GM23248 (cell line): ENCODE results near the gene RASGRF1. TPM values are rescaled to one million over a fixed set of nuclear protein-coding genes. Genes with fewer than 3 reads are reported as not detected.

Experiments
- DNase-seq: peaks from one replicate; pipeline ENCODE4 v3.0.0-alpha.2; 2015
- H2AFZ ChIP-seq: fragments of 200-600 bp; sonication (generic); 2 replicates; pipeline ENCODE4 v1.6.1; 2016; ENCODE audit warnings: antibody characterized with exemption
- H3F3A ChIP-seq: fragments of 200-600 bp; sonication (generic); 2 replicates; pipeline ENCODE4 v1.6.1; 2016; ENCODE audit warnings: mild to moderate bottlenecking, antibody characterized with exemption, mixed run types; ENCODE audit not compliant: insufficient read depth
- H3K27ac ChIP-seq: fragments of 200-600 bp; sonication (generic); 2 replicates; pipeline ENCODE4 v1.5.1; 2016; ENCODE audit warnings: mild to moderate bottlenecking
- H3K27me3 ChIP-seq: fragments of 200-600 bp; sonication (generic); replicated peaks from 2 replicates; pipeline ENCODE4 v1.6.1; 2016; ENCODE audit warnings: mild to moderate bottlenecking; ENCODE audit not compliant: insufficient read depth
- H3K36me3 ChIP-seq: fragments of 200-600 bp; sonication (generic); 2 replicates; pipeline ENCODE4 v1.6.1; 2016; ENCODE audit warnings: low read depth, mild to moderate bottlenecking
- H3K4me1 ChIP-seq: fragments of 200-600 bp; sonication (generic); 2 replicates; pipeline ENCODE4 v1.6.1; 2016; ENCODE audit warnings: mild to moderate bottlenecking; ENCODE audit not compliant: insufficient read depth
- H3K4me2 ChIP-seq: fragments of 200-600 bp; sonication (generic); one replicate; pipeline ENCODE4 v1.6.1; 2016; ENCODE audit warnings: mild to moderate bottlenecking; ENCODE audit not compliant: unreplicated experiment
- H3K4me3 ChIP-seq: fragments of 200-600 bp; sonication (generic); 2 replicates; pipeline ENCODE4 v1.5.1; 2016; ENCODE audit warnings: mild to moderate bottlenecking
- H3K79me2 ChIP-seq: fragments of 200-600 bp; sonication (generic); 2 replicates; pipeline ENCODE4 v1.6.1; 2016; ENCODE audit warnings: mild to moderate bottlenecking; ENCODE audit not compliant: insufficient read depth
- H3K9ac ChIP-seq: fragments of 200-600 bp; sonication (generic); 2 replicates; pipeline ENCODE4 v1.6.1; 2016; ENCODE audit warnings: mild to moderate bottlenecking
- H3K9me2 ChIP-seq: fragments of 200-600 bp; sonication (generic); 2 replicates; pipeline ENCODE4 v1.6.1; 2016; ENCODE audit warnings: mixed run types, mild to moderate bottlenecking, moderate library complexity; ENCODE audit not compliant: insufficient read depth
- H3K9me3 ChIP-seq: fragments of 200-600 bp; sonication (generic); one replicate; pipeline ENCODE4 v1.6.1; 2017; ENCODE audit warnings: low read depth
- H4K20me1 ChIP-seq: fragments of 200-600 bp; sonication (generic); 2 replicates; pipeline ENCODE4 v1.6.0; 2016; ENCODE audit not compliant: insufficient read depth
- EZH2 ChIP-seq: fragments of 200-600 bp; sonication (generic); IDR thresholded peaks from 2 replicates; pipeline ENCODE4 v1.6.1; 2018; ENCODE audit warnings: antibody characterized with exemption, mild to moderate bottlenecking; ENCODE audit not compliant: insufficient read depth, poor library complexity, severe bottlenecking
- EZH2phosphoT487 ChIP-seq: fragments of 200-600 bp; sonication (generic); IDR thresholded peaks from 2 replicates; pipeline ENCODE4 v1.6.1; 2018; ENCODE audit warnings: antibody characterized with exemption, moderate library complexity, mild to moderate bottlenecking, low read depth; ENCODE audit not compliant: insufficient read depth
- WGBS, 2 experiments: methylation state at CpG; one replicate each; pipeline ENCODE4 v1.1.6; 2015 to 2017; ENCODE audit warnings: low lambda C conversion rate in 2 of 2, low coverage in 1 of 2; ENCODE audit errors: missing lambda C conversion rate in 2 of 2; 5-methylcytosine and 5-hydroxymethylcytosine counted together
- in situ Hi-C: fragments of 300-500 bp; cut with MboI; formaldehyde crosslinking; loops from 2 replicates; pipeline ENCODE4 v1.15.0; 2020
- polyA plus RNA-seq: library from polyadenylated mRNA; unstranded; fragments of >200 nt; fragmentation: Nextera tagmentation; extraction: Ambion mirVana; gene quantifications from 2 replicates; pipeline ENCODE4 v1.2.1, GENCODE V29; 2016
- total RNA-seq: library from RNA; depleted of rRNA; stranded (reverse); fragments of >200 nt; shearing (Covaris generic); gene quantifications from 2 replicates; pipeline ENCODE4 v1.2.3, GENCODE V29; 2014

Gene RASGRF1
- total and polyA plus RNA-seq, 2 experiments from 2014 or later = not detected

DNA sequence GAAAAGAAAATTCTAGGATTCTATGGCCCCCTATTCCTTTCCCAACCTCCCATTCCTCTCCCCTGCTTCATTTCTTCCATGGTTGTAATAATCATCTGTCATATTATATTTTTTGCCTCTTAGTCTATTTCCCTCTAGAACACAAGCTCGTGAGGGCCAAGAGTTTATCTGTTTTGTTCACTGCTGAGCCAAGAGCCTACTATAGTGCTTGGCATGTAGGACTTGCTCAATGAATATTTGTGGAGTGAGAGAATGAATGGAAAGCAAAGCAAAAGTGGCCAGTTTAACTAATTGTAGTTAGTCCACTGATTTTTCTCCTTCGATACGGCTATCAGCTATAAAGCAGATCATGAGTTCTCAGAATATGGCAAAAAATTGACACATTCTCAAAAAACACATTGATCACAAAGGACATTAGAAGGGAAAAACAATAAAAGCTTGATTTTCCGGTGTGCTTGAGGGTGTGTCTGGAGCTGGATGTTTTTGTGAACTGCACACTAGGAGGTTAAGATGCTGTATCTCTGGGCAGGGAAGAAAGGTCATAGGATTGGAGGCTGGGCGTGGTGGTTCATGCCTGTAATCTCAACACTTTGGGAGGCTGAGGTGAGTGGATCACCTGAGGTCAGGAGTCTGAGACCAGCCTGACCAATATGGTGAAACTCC lies 120.8 kb downstream of the RASGRF1 start:
- Histone ChIP-seq H3K4me2 (no peak overlapping the region), H3K9ac (no peak overlapping the region), H3K4me1 (no peaks in the 10 kb centered on the region), H3K79me2 (no peaks in the 10 kb centered on the region), H3K27ac (no peak overlapping the region), H4K20me1 (no peaks in the 10 kb centered on the region), H3K36me3 (no peaks in the 10 kb centered on the region), H2AFZ (no peak overlapping the region), H3F3A (no peaks in the 10 kb centered on the region), H3K4me3 (no peak overlapping the region), H3K27me3 (no peaks in the 10 kb centered on the region), H3K9me3 (no peaks in the 10 kb centered on the region), H3K9me2 (no peaks in the 10 kb centered on the region)
- TF ChIP-seq EZH2phosphoT487 (no peak), EZH2 (no peak)
- peak; percentile 43 for DNase-seq
- in situ Hi-C loops = no loop called here
- WGBS, 2 experiments = 55 to 58% methylated on average over 5 of the region's 5 CpGs

DNA sequence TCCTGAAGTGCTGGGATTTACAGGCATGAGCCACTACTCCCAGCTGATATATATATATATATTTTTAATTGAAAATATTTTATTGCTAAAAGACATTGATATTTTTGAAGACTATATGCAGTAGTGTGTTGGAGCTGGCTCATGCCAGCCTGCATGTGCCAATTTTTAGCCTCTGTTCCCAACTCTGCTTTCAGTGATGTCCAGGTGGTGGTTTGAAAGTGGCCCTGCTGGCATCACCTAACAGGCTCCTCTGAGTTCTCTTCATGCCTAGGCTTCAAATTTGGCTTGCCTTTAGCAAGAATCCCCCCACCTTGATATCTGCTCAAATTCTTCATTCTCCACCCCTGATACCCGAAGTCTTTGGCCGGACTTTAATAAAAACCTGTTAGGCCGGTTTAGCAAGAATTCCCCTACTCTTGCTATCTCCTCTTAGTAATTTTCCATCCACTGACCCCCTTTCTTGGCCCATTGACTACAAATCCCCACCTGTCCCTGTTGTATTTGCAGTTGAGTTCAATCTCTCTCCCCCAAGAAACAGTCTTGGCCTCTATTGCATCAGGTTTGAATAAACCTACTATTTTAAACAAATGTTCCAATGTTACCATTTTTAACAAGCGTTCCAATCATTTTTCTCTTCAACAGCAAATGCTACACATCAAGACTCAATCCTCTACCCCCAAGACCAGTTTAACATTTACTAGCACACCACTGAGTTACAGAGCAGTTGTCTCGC lies 121.9 kb downstream of the RASGRF1 start:
- H3K4me3 ChIP-seq = no peak overlapping the region
- H3K27ac ChIP-seq = no peak overlapping the region
- no peaks in the 10 kb centered on the region for H3K36me3 ChIP-seq
- H3K9me2 ChIP-seq = no peaks in the 10 kb centered on the region
- H3F3A ChIP-seq = no peaks in the 10 kb centered on the region
- WGBS, 2 experiments = 76 to 78% methylated on average over 5 of the region's 5 CpGs
- no peaks in the 10 kb centered on the region for H4K20me1 ChIP-seq
- in situ Hi-C loops = no loop called here
- no peak overlapping the region for H3K9ac ChIP-seq
- no peak for TF ChIP-seq EZH2phosphoT487
- no peak for TF ChIP-seq EZH2
- H3K4me1 ChIP-seq = no peaks in the 10 kb centered on the region
- H2AFZ ChIP-seq = no peak overlapping the region
- no peak overlapping the region for H3K4me2 ChIP-seq
- no peaks in the 10 kb centered on the region for H3K27me3 ChIP-seq
- no peak for DNase-seq
- no peaks in the 10 kb centered on the region for H3K79me2 ChIP-seq
- H3K9me3 ChIP-seq = no peaks in the 10 kb centered on the region

DNA sequence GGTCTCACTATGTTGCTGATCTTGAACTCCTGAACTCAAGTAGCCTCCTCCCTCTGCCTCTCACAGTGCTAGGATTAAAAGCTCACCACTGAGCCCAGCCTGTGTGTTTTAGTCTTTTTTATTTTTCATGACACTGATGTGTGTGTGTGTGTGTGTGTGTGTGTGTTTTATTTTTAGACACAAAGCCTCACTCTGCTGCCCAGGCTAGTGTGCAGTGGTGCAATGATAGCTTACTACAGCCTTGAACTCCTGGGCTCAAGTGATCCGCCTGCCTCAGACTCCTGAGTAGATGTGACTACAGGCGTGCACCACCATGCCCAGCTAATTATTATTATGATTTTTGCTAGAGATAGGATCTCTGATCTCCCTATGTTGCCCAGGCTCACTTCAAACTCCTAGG lies 122.5 kb downstream of the RASGRF1 start:
- H3K9me2 ChIP-seq = no peaks in the 10 kb centered on the region
- no peak overlapping the region for H3K9ac ChIP-seq
- no peak overlapping the region for H3K27ac ChIP-seq
- no peaks in the 10 kb centered on the region for H3K36me3 ChIP-seq
- no peaks in the 10 kb centered on the region for H3K27me3 ChIP-seq
- H3K79me2 ChIP-seq = no peaks in the 10 kb centered on the region
- no peaks in the 10 kb centered on the region for H3F3A ChIP-seq
- H4K20me1 ChIP-seq = no peaks in the 10 kb centered on the region
- WGBS, 2 experiments = 79 to 83% methylated on average over 2 of the region's 2 CpGs
- H3K9me3 ChIP-seq = no peaks in the 10 kb centered on the region
- H3K4me2 ChIP-seq = no peak overlapping the region
- TF ChIP-seq EZH2phosphoT487 = no peak
- TF ChIP-seq EZH2 = no peak
- no peak overlapping the region for H2AFZ ChIP-seq
- no peaks in the 10 kb centered on the region for H3K4me1 ChIP-seq
- H3K4me3 ChIP-seq = no peak overlapping the region
- DNase-seq = no peak
- in situ Hi-C loops = no loop called here

DNA sequence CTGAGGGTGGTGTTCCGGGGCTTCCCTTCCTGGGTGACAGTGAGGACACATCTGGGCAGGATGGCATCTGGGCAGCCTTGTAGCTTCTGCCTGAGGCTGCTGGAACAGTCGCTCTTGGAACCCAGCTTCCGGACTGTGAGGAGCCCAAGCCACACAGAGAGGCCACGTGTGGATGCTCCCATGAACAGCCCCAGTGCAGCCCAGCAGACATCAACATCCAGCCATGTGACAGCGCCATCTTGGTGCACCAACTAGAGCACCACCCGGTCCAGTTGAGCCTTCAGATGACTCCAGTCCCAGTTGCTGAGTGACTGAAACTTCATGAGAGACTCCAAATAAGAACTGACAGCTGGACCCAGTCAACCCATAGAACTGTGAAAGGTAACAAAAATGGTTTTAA lies 130.3 kb downstream of the RASGRF1 start:
- no peak for TF ChIP-seq EZH2phosphoT487
- TF ChIP-seq EZH2 = no peak
- no peak overlapping the region for H3K9ac ChIP-seq
- 68 to 70% methylated on average over 6 of the region's 6 CpGs for WGBS, 2 experiments
- H3K27ac ChIP-seq = no peak overlapping the region
- H2AFZ ChIP-seq = no peak overlapping the region
- in situ Hi-C loops = no loop called here
- H3K36me3 ChIP-seq = no peaks in the 10 kb centered on the region
- no peak overlapping the region for H3K4me2 ChIP-seq
- DNase-seq = no peak
- H3K79me2 ChIP-seq = no peaks in the 10 kb centered on the region
- no peaks in the 10 kb centered on the region for H4K20me1 ChIP-seq
- no peaks in the 10 kb centered on the region; the same call in 1 of the 2 replicates for H3K27me3 ChIP-seq
- H3K4me3 ChIP-seq = no peak overlapping the region
- no peaks in the 10 kb centered on the region for H3K9me2 ChIP-seq
- H3K9me3 ChIP-seq = no peaks in the 10 kb centered on the region
- H3F3A ChIP-seq = no peaks in the 10 kb centered on the region
- no peaks in the 10 kb centered on the region for H3K4me1 ChIP-seq
